PC-9 (cell line): ENCODE results near the gene HOXA9. TPM values are rescaled to one million over a fixed set of nuclear protein-coding genes. Genes with fewer than 3 reads are reported as not detected.

ENCODE experiments used
- BruUV-seq: library from RNA; stranded (reverse); fragments of 400-500 nt; replicated peaks from 2 replicates; lab custom pipeline; 2021; lab: Mats Ljungman, UMichigan
- CTCF ChIA-PET: fragments of 300-600 bp; sonication (Branson Sonifier 250); formaldehyde crosslinking; loops from one replicate; lab custom pipeline; 2022; ENCODE audit warnings: antibody characterized with exemption; lab: Charles Lee
- POLR2A ChIA-PET: fragments of 300-600 bp; sonication (Branson Sonifier 250); formaldehyde crosslinking; loops from one replicate; lab custom pipeline; 2022; ENCODE audit warnings: antibody characterized with exemption; ENCODE audit not compliant: unreplicated experiment; lab: Charles Lee
- DNase-seq, 2 experiments: peaks; one replicate each; pipeline versions ENCODE4 v3.0.0 to v3.0.0-alpha.2; 2015 to 2022; ENCODE audit warnings: mixed read lengths in 1 of 2
- H2AFZ ChIP-seq: fragments of 200-600 bp; sonication (generic); 2 replicates; pipeline ENCODE4 v1.8.1; 2017; ENCODE audit warnings: antibody characterized with exemption
- H3F3A ChIP-seq: fragments of 200-600 bp; sonication (generic); 2 replicates; pipeline ENCODE4 v1.8.1; 2017; ENCODE audit warnings: antibody characterized with exemption, mild to moderate bottlenecking, low read depth; ENCODE audit not compliant: insufficient read depth
- H3K27ac ChIP-seq: fragments of 200-600 bp; sonication (generic); 2 replicates; pipeline ENCODE4 v1.6.1; 2016; ENCODE audit warnings: mixed run types
- H3K27me3 ChIP-seq: fragments of 200-600 bp; sonication (generic); 2 replicates; pipeline ENCODE4 v1.6.1; 2016; ENCODE audit warnings: low read depth, mixed run types; ENCODE audit not compliant: insufficient read depth
- H3K36me3 ChIP-seq: fragments of 200-600 bp; sonication (generic); 2 replicates; pipeline ENCODE4 v1.6.1; 2016; ENCODE audit warnings: low read depth, mixed run types
- H3K4me1 ChIP-seq: fragments of 200-600 bp; sonication (generic); replicated peaks from 2 replicates; pipeline ENCODE4 v1.6.1; 2016; ENCODE audit warnings: mixed run types; ENCODE audit not compliant: insufficient read depth
- H3K4me2 ChIP-seq: fragments of 200-600 bp; sonication (generic); 2 replicates; pipeline ENCODE4 v1.6.1; 2017; ENCODE audit warnings: mixed run types
- H3K4me3 ChIP-seq: fragments of 200-600 bp; sonication (generic); 2 replicates; pipeline ENCODE4 v1.6.1; 2016; ENCODE audit warnings: mixed run types
- H3K79me2 ChIP-seq: fragments of 200-600 bp; sonication (generic); 2 replicates; pipeline ENCODE4 v1.6.1; 2017; ENCODE audit warnings: low read depth, mixed run types
- H3K9me2 ChIP-seq: fragments of 200-600 bp; sonication (generic); 2 replicates; pipeline ENCODE4 v1.8.1; 2017; ENCODE audit warnings: mild to moderate bottlenecking; ENCODE audit not compliant: insufficient read depth
- H3K9me3 ChIP-seq: fragments of 200-600 bp; sonication (generic); 2 replicates; pipeline ENCODE4 v1.8.1; 2016; ENCODE audit warnings: low read depth; ENCODE audit not compliant: insufficient read depth
- H4K20me1 ChIP-seq: fragments of 200-600 bp; sonication (generic); 2 replicates; pipeline ENCODE4 v1.8.1; 2017; ENCODE audit not compliant: insufficient read depth
- CTCF ChIP-seq: fragments of 200-600 bp; sonication (generic); conservative IDR thresholded peaks from 2 replicates; pipeline ENCODE4 v1.6.1; 2017; ENCODE audit warnings: mixed run types, antibody characterized with exemption, mild to moderate bottlenecking, moderate library complexity
- EZH2 ChIP-seq: fragments of 200-600 bp; sonication (generic); IDR thresholded peaks from 2 replicates; pipeline ENCODE4 v1.8.0; 2017; ENCODE audit warnings: antibody characterized with exemption, low read depth
- intact Hi-C: fragments of 100-400 bp; cut with micrococcal nuclease; formaldehyde crosslinking; loops from one replicate; pipeline ENCODE4 v1.10.0; 2022; ENCODE audit not compliant: unreplicated experiment
- total RNA-seq: library from RNA; stranded (reverse); gene quantifications from 2 replicates; pipeline ENCODE4 v1.2.3, GENCODE V29; 2021

HOXA9 gene
- total RNA-seq, 1 experiment from 2014 or later, result 2.5 TPM

- no peak overlapping the region for H3K4me3 ChIP-seq
- intact Hi-C loops, result loop anchor here (10.0 kb wide), 2 partner anchors 554 to 1664 kb away; partner anchors contain the start of gene TAX1BP1
- no peaks in the 10 kb centered on the region for H3K36me3 ChIP-seq
- BruUV-seq, result no TSS peak
- H3K27me3 ChIP-seq, result no peaks in the 10 kb centered on the region
- POLR2A ChIA-PET, result no interaction called here
- TF ChIP-seq EZH2, result no peak
- CTCF ChIA-PET, result interaction anchor here (0.6 kb wide), 1 partner anchor 781 kb away, joined by 3 read pairs; no protein-coding TSS in a partner anchor
- no peak overlapping the region for H3K4me2 ChIP-seq
- peaks cover 13% of the 10 kb centered on the region for H3F3A ChIP-seq
- no peaks in the 10 kb centered on the region for H3K4me1 ChIP-seq
- H4K20me1 ChIP-seq, result no peaks in the 10 kb centered on the region
- no peaks in the 10 kb centered on the region for H3K9me2 ChIP-seq
- no peaks in the 10 kb centered on the region for H3K9me3 ChIP-seq
- H3K79me2 ChIP-seq, result no peaks in the 10 kb centered on the region
- H3K27ac ChIP-seq, result no peak overlapping the region
- no peak for DNase-seq
- no peak overlapping the region for H2AFZ ChIP-seq
Measured at GRCh38 chr7:27191161-27191731, 25.9 kb upstream of the HOXA9 start.

- H3K79me2 ChIP-seq, result no peaks in the 10 kb centered on the region
- CTCF ChIA-PET, result no interaction called here
Measured at GRCh38 chr7:27189997-27190748, 24.8 kb upstream of the HOXA9 start.

GRCh38 chr7:27189295-27189996, 24.1 kb upstream of the HOXA9 start:
- Histone ChIP-seq H3K27me3 (no peaks in the 10 kb centered on the region), H3K9me2 (no peaks in the 10 kb centered on the region), H3K4me3 (no peak overlapping the region), H3K4me2 (no peak overlapping the region), H4K20me1 (no peaks in the 10 kb centered on the region), H3K79me2 (no peaks in the 10 kb centered on the region), H3F3A (peaks cover 26% of the 10 kb centered on the region), H3K36me3 (no peaks in the 10 kb centered on the region), H3K9me3 (no peaks in the 10 kb centered on the region), H3K4me1 (peaks cover 5% of the 10 kb centered on the region; the same call in 1 of the 2 replicates), H3K27ac (no peak overlapping the region), H2AFZ (no peak overlapping the region)
- no TSS peak for BruUV-seq
- TF ChIP-seq EZH2, result no peak
- TF ChIP-seq CTCF, result no peak
- intact Hi-C loops, result no loop called here
- POLR2A ChIA-PET, result no interaction called here
- CTCF ChIA-PET, result no interaction called here
- DNase-seq, result no peak

More at GRCh38 chr7:27189997-27190748, 24.8 kb upstream of the HOXA9 start:
- Histone ChIP-seq H2AFZ (no peak overlapping the region), H4K20me1 (no peaks in the 10 kb centered on the region), H3K4me3 (no peak overlapping the region), H3K9me2 (no peaks in the 10 kb centered on the region), H3K9me3 (no peaks in the 10 kb centered on the region), H3K36me3 (no peaks in the 10 kb centered on the region), H3K27ac (no peak overlapping the region), H3K4me2 (no peak overlapping the region), H3F3A (peaks cover 24% of the 10 kb centered on the region), H3K27me3 (no peaks in the 10 kb centered on the region), H3K4me1 (no peaks in the 10 kb centered on the region)
- POLR2A ChIA-PET, result interaction anchor here (0.5 kb wide), 1 partner anchor 585 kb away, joined by 3 read pairs; no protein-coding TSS in a partner anchor
- intact Hi-C loops, result loop anchor here (10.0 kb wide), 2 partner anchors 555 to 1665 kb away; partner anchors contain the start of gene TAX1BP1
- TF ChIP-seq EZH2 (no peak), CTCF (no peak)
- BruUV-seq, result no TSS peak
- DNase-seq, result no peak
